LNCAP (cell line): ENCODE results near the gene DCAF8.

Experiments used
- TF ChIP-seq, protein P1 (sequence below): fragments of 450-650 bp; IDR thresholded peaks from 2 replicates; pipeline ENCODE4 v1.5.1; 2017; ENCODE audit warnings: mild to moderate bottlenecking

Gene DCAF8

DNA sequence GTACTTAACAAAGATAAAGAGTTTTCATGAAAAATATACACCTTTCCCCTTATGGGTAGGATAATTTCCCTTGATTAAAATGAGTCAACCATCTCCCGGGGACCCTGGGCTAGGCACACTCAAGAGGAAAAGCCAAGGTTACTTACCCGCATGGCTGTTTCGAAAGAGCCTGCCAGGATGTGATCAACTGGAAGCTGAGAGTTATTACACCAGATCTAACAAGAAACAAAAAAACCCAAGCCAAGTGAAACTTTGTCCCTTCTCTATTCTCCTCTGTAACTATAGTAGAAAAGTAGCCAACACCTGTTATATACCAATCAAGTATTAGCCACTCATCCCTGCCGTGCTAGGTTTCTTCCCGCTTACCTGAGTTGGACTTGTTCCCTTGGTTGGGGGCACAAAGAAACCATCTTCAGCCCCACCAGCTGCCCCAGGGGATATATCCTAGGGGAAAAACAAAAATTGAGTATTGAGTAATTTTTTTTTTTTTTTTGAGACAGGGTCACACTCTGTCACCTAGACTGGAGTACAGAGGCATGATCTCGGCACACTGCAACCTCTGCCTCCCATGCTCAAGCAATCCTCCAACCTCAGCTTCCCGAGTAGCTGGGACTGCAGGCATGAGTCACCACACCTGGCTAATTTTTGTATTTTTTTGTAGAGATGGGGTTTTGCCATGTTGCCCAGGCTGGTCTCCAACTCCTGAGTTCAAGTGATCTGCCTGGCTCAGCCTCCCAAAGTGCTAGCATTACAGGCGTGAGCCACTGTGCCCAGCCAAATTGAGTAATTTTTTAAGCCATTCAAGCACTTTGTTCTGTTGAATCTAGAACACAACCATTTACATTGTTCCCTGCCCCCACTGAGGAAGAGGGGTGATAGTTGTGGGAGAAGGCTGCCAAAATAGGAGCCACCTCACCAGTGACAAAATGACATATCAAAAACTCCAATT, 30.9 kb upstream of the DCAF8 start:
- TF ChIP-seq, protein P1, sequence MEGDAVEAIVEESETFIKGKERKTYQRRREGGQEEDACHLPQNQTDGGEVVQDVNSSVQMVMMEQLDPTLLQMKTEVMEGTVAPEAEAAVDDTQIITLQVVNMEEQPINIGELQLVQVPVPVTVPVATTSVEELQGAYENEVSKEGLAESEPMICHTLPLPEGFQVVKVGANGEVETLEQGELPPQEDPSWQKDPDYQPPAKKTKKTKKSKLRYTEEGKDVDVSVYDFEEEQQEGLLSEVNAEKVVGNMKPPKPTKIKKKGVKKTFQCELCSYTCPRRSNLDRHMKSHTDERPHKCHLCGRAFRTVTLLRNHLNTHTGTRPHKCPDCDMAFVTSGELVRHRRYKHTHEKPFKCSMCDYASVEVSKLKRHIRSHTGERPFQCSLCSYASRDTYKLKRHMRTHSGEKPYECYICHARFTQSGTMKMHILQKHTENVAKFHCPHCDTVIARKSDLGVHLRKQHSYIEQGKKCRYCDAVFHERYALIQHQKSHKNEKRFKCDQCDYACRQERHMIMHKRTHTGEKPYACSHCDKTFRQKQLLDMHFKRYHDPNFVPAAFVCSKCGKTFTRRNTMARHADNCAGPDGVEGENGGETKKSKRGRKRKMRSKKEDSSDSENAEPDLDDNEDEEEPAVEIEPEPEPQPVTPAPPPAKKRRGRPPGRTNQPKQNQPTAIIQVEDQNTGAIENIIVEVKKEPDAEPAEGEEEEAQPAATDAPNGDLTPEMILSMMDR, result no peak

DNA sequence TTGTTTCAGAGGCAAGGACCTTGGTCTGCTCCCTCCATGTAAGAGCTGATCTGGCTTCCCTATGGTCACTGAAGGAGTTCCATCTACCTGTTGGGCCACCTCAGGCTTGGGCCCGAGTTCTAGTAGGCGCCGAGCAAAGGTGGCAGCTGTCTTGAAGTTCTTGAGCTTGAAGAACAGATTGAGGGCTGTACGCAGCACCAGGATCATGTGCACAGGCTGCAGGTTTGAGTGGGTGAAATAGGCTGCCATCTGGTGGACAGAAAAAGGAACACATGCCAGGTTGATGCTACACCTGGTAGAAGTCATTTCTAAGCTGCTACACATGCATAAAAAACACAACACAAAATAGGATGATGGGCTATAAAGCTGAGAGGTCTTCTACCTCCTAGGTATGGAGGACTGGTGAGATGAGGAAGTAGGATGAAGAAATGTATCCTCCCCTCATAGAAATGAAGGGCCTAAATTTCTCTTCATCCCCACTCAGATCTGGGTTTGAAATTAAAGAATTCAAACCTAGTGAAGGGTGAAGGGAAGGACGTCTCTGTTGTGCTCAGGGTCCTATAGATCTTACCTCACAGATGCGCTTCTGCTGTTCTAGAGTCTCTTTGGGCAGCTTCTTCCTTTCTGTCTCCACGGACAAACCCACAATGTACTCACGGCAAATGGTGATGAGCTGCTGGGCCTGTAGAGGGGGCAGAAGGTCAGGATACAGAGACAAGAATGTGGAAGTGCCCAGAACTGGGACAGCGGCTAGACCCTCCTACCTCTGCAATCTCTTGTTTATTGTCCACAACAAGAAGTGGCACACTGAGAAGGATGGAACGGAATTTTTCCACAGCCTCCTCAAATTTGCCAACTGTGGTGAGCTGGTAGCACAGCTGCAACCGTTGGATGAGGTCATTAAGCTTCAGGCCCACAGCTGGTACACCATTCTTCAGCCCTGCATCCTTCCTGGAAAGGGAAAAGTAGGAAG, 29.2 kb upstream of the DCAF8 start:
- TF ChIP-seq, protein P1, result peak; percentile 87

DNA sequence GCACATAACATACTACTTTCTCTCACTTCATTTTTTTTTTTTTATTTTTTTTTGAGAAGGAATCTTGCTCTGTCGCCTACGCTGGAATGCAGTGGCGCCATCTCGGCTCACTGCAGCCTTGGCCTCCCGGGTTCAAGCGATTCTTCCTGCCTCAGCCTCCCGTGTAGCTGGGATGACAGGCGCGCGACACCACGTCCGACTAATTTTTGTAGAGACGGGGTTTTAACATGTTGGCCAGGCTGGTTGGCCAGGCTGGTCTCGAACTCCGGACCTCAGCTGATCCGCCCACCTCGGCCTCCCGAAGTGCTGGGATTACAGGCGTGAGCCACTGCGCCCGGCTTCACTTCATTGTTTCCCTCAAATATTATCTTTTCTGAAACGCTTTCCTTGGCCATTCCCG, 23.2 kb upstream of the DCAF8 start:
- TF ChIP-seq, protein P1, result no peak

DNA sequence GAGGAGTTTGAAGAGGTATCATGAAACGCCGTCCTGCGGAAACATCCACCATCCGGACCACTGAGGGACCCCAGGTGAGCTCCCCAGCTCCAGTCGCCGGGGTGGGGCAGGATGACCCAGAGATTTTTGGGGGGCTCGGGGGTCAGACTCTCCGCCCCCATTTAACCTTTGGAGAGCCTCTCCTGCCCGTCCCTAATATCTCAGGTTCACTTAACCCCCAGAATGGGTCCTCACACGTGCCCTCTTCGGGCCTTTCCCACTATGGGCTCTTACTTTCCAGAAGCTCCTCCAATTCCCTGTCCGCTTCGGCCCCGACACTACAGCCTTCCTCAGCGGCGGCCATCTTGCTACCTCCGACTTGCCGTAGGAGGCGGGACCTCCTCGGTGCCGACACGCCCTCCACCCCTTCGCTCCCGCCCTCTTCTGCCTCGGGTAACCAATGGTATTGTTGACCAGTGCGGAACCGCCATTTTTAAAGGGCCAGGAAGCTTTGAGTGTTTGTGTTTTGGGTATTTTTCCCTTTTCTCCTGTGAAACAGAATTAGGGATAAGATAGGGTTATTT, 22.5 kb upstream of the DCAF8 start, which contains the start of gene PEX19:
TSS of gene PEX19 (minus strand) at position 352 of the 563 bp plus-strand sequence. CDS start at position 343, 9 bp downstream.
- TF ChIP-seq, protein P1, result no peak

DNA sequence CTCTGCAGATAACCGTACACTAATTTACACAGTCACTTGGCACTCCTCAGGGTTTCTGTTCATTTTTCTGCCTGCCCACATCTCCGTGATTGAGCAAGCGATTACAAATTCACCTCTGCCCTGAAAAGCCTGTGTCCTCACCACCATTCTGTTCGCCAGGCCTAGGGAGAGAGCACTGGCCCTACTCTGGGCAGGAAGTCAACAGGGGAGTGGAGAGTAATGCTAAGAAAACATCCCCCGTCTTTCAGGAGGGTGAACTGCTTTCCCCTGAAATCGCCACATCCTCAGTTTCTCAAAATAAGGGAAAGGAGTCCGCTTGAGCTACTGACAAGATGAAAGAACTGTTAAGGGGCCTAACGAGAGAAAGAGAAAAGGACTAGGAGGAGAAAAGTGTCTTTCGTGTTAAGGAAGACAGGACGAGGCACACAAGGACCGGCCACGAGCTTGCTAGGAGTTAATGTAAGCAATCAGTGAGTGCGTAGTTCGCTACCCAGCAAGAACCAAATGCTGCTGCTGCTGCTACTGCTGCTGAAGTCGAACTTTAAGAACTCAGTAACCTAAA, 22.0 kb upstream of the DCAF8 start:
- TF ChIP-seq, protein P1, result no peak

DNA sequence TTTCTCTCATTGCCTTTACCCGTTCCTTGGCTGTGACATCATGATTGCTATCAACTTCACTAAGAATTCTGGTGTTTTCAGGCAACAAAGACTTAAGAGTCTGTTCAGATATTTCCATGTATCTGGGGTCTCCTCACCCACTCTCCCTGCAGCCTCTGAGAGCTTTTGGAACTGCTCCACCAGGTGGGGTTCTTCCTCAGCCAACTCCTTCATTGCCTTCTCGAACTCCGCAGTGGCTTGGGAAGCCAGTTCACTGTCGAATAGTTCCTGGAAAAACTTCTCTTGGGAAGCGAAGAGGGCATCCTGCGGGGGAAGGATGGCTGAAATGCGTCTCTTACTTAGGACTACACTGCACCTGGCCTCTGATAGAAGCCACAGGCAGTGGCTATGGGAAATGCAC, 20.5 kb upstream of the DCAF8 start:
- TF ChIP-seq, protein P1, result no peak

DNA sequence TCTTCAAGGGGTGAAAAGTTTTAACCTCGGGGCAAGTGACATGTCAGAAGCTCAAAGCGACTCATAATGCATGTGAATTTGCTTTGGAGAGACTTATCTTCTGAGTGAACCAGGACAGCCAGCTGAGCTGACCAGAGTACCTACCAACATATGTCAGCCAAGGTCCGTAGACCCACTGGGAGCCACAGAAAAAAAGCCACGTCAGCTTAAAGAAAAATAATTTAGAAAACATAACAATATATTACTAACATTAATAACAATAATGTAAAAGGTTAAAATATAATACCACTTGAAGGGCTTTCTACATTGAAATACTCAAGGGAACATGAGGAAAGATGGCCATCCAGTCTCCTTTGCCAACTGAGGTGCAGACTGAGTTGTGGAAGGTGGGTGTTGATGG, 15.6 kb upstream of the DCAF8 start:
- TF ChIP-seq, protein P1, result no peak
